OCI-LY7 (cell line): ENCODE measurements around the gene HSPA4L.

Experiments used
- CTCF ChIP-seq: fragments of 200-600 bp; sonication (generic); conservative IDR thresholded peaks from 2 replicates; pipeline ENCODE4 v1.5.1; 2014; ENCODE audit warnings: mild to moderate bottlenecking, antibody characterized with exemption, low read length, moderate library complexity, mixed read lengths
- EZH2phosphoT487 ChIP-seq: fragments of 200-600 bp; sonication (generic); IDR thresholded peaks from 2 replicates; pipeline ENCODE4 v1.6.1; 2018; ENCODE audit warnings: low read depth, borderline replicate concordance, mild to moderate bottlenecking, mixed run types, antibody characterized with exemption, low read length, moderate library complexity, mixed read lengths

GRCh38 chr4:127888559-127888958 lies 106.4 kb downstream of the HSPA4L start:
- TF ChIP-seq CTCF (no peak), EZH2phosphoT487 (no peak)
